H1 (cell line): ENCODE results near the gene SPDYE4. TPM values are rescaled to one million over a fixed set of nuclear protein-coding genes. Genes with fewer than 3 reads are reported as not detected.

ENCODE experiments used
- CTCF ChIA-PET: fragments of 300-600 bp; sonication (Branson Sonifier 250); formaldehyde crosslinking; loops from one replicate; lab custom pipeline; 2021; ENCODE audit not compliant: partially characterized antibody; lab: Charles Lee
- POLR2A ChIA-PET: fragments of 300-600 bp; sonication (Branson Sonifier 250); formaldehyde crosslinking; loops from one replicate; lab custom pipeline; 2021; ENCODE audit warnings: inconsistent platforms; ENCODE audit not compliant: partially characterized antibody; lab: Charles Lee
- DNase-seq, 2 experiments: peaks; one replicate each; pipeline versions ENCODE4 v3.0.0 to v3.0.0-alpha.2; 2010 to 2022; ENCODE audit warnings: low spot score in 2 of 2, low read depth in 1 of 2, mixed read lengths in 1 of 2
- FAIRE-seq: peaks from 2 replicates; lab custom pipeline; 2011; peaks lifted over from hg19 to GRCh38; lab: Jason Lieb, UNC
- H2AFZ ChIP-seq: 2 replicates; pipeline ENCODE4 v1.8.1; 2012; ENCODE audit warnings: low read length, inconsistent platforms
- H2AK5ac ChIP-seq: 2 replicates; pipeline ENCODE4 v1.6.1; 2013; ENCODE audit warnings: low read depth, low read length
- H2BK120ac ChIP-seq: replicated peaks from 2 replicates; pipeline ENCODE3; 2013; ENCODE audit warnings: low read depth, low read length, inconsistent platforms
- H2BK12ac ChIP-seq: 2 replicates; pipeline ENCODE4 v1.6.1; 2013; ENCODE audit warnings: low read depth, low read length
- H2BK15ac ChIP-seq: 2 replicates; pipeline ENCODE4 v1.6.1; 2013; ENCODE audit warnings: low read length
- H2BK20ac ChIP-seq: 2 replicates; pipeline ENCODE4 v1.6.1; 2013; ENCODE audit warnings: low read length
- H2BK5ac ChIP-seq: 2 replicates; pipeline ENCODE4 v1.6.1; 2013; ENCODE audit warnings: low read depth, low read length
- H3K14ac ChIP-seq: 2 replicates; pipeline ENCODE4 v1.6.1; 2013; ENCODE audit warnings: inconsistent platforms; ENCODE audit not compliant: insufficient read length
- H3K18ac ChIP-seq: 2 replicates; pipeline ENCODE4 v1.6.1; 2013; ENCODE audit warnings: low read length; ENCODE audit errors: extremely low read depth
- H3K23ac ChIP-seq: 2 replicates; pipeline ENCODE4 v1.6.1; 2013; ENCODE audit warnings: inconsistent platforms; ENCODE audit not compliant: insufficient read length
- H3K23me2 ChIP-seq: 2 replicates; pipeline ENCODE4 v1.6.1; 2013; ENCODE audit warnings: low read depth, low read length
- H3K27ac ChIP-seq: 2 replicates; pipeline ENCODE4 v1.6.1; 2011; ENCODE audit warnings: low read depth, low read length, inconsistent platforms
- H3K27me3 ChIP-seq, 4 experiments: replicated peaks in 1 of 4; 1 replicate in 1 of 4; 2 replicates in 3 of 4; pipeline versions ENCODE4 v1.6.1 to v1.8.1; 2011 to 2013; ENCODE audit warnings: low read length in 3 of 4, mild to moderate bottlenecking in 3 of 4, inconsistent platforms in 2 of 4, mixed read lengths in 2 of 4, moderate library complexity in 1 of 4; ENCODE audit not compliant: control insufficient read depth in 3 of 4, insufficient read depth in 3 of 4; ENCODE audit errors: extremely low read depth in 1 of 4
- H3K36me3 ChIP-seq, 4 experiments: 2 replicates each; pipeline versions ENCODE4 v1.6.1 to v1.8.1; 2011 to 2013; ENCODE audit warnings: mild to moderate bottlenecking in 4 of 4, low read length in 3 of 4, moderate library complexity in 2 of 4, control low read depth in 1 of 4, inconsistent platforms in 1 of 4; ENCODE audit not compliant: insufficient read depth in 4 of 4, control insufficient read depth in 2 of 4
- H3K4ac ChIP-seq: replicated peaks from 2 replicates; pipeline ENCODE3; 2013; ENCODE audit warnings: low read length, low read depth, mixed read lengths, inconsistent platforms; ENCODE audit not compliant: insufficient read length
- H3K4me1 ChIP-seq, 4 experiments: replicated peaks in 1 of 4; 1 replicate in 1 of 4; 2 replicates in 3 of 4; pipeline versions ENCODE4 v1.6.1 to v1.8.1; 2011 to 2013; ENCODE audit warnings: low read length in 3 of 4, inconsistent platforms in 2 of 4, mixed read lengths in 1 of 4; ENCODE audit not compliant: insufficient read depth in 4 of 4, control insufficient read depth in 3 of 4
- H3K4me2 ChIP-seq, 2 experiments: 2 replicates each; pipeline versions ENCODE4 v1.6.1 to v1.8.1; 2011 to 2013; ENCODE audit warnings: low read depth in 2 of 2, low read length in 2 of 2, control low read depth in 1 of 2, inconsistent platforms in 1 of 2, mild to moderate bottlenecking in 1 of 2; ENCODE audit not compliant: insufficient read depth in 1 of 2
- H3K4me3 ChIP-seq, 4 experiments: fragments of 200-600, 300-600 bp in 1 of 4; sonication (generic), shearing (Covaris generic), sonication (Bioruptor Twin) in 1 of 4; 2 replicates each; pipeline versions ENCODE4 v1.5.1 to v1.8.1; 2011 to 2016; ENCODE audit warnings: low read length in 4 of 4, low read depth in 3 of 4, control low read depth in 2 of 4, inconsistent platforms in 2 of 4, mild to moderate bottlenecking in 2 of 4, mixed read lengths in 1 of 4, moderate library complexity in 1 of 4; ENCODE audit not compliant: insufficient read depth in 2 of 4; ENCODE audit errors: extremely low read depth in 1 of 4
- H3K56ac ChIP-seq: replicated peaks from 2 replicates; pipeline ENCODE3; 2013; ENCODE audit warnings: low read depth, mild to moderate bottlenecking, mixed read lengths, low read length, inconsistent platforms; ENCODE audit not compliant: insufficient read length
- H3K79me1 ChIP-seq: 2 replicates; pipeline ENCODE4 v1.6.1; 2013; ENCODE audit warnings: low read depth, low read length, control low read depth
- H3K79me2 ChIP-seq, 2 experiments: 2 replicates each; pipeline versions ENCODE4 v1.6.1 to v1.8.1; 2012 to 2013; ENCODE audit warnings: low read length in 2 of 2, mild to moderate bottlenecking in 2 of 2, inconsistent platforms in 1 of 2; ENCODE audit not compliant: insufficient read depth in 2 of 2, control insufficient read depth in 1 of 2
- H3K9ac ChIP-seq, 4 experiments: replicated peaks in 1 of 4; 1 replicate in 1 of 4; 2 replicates in 3 of 4; pipeline versions ENCODE4 v1.6.1 to v1.8.1; 2011 to 2013; ENCODE audit warnings: low read depth in 3 of 4, low read length in 3 of 4, control low read depth in 2 of 4, mild to moderate bottlenecking in 2 of 4, moderate library complexity in 2 of 4, inconsistent platforms in 1 of 4; ENCODE audit errors: extremely low read depth in 1 of 4
- H3K9me3 ChIP-seq, 2 experiments: 2 replicates each; pipeline versions ENCODE4 v1.6.1 to v1.8.1; 2012 to 2013; ENCODE audit warnings: mild to moderate bottlenecking in 2 of 2, moderate library complexity in 2 of 2, control low read depth in 1 of 2, inconsistent platforms in 1 of 2, low read depth in 1 of 2, low read length in 1 of 2, mixed read lengths in 1 of 2; ENCODE audit not compliant: insufficient read depth in 2 of 2
- H4K20me1 ChIP-seq, 2 experiments: replicated peaks in 1 of 2; 2 replicates each; pipeline versions ENCODE3 to v1.8.1; 2011 to 2013; ENCODE audit warnings: inconsistent platforms in 2 of 2, low read length in 2 of 2, mild to moderate bottlenecking in 1 of 2; ENCODE audit not compliant: insufficient read depth in 2 of 2, control insufficient read depth in 1 of 2
- H4K5ac ChIP-seq: 2 replicates; pipeline ENCODE4 v1.6.1; 2013; ENCODE audit warnings: low read length, low read depth, mixed read lengths, inconsistent platforms; ENCODE audit not compliant: insufficient read length
- H4K8ac ChIP-seq: 2 replicates; pipeline ENCODE4 v1.8.0; 2013; ENCODE audit warnings: mild to moderate bottlenecking, moderate library complexity, low read length, inconsistent platforms; ENCODE audit not compliant: insufficient read depth; ENCODE audit errors: extremely low read depth
- H4K91ac ChIP-seq: replicated peaks from 2 replicates; pipeline ENCODE3; 2013; ENCODE audit warnings: low read length, mixed read lengths, inconsistent platforms; ENCODE audit not compliant: insufficient read length
- CBX5 ChIP-seq: fragments of 300-800, 300-1000 bp; sonication (generic); IDR thresholded peaks from 2 replicates; pipeline ENCODE4 v1.7.1; 2016; ENCODE audit warnings: antibody characterized with exemption, low read length, low read depth
- CTBP2 ChIP-seq: IDR thresholded peaks from 2 replicates; pipeline ENCODE4 v1.7.0; 2011; ENCODE audit warnings: borderline replicate concordance, mild to moderate bottlenecking, moderate library complexity, mixed read lengths, low read length; ENCODE audit not compliant: insufficient read depth, insufficient read length
- GTF2F1 ChIP-seq: IDR thresholded peaks from 2 replicates; pipeline ENCODE4 v1.6.1; 2012; ENCODE audit warnings: low read depth, low read length, improper control_type of control experiment, borderline replicate concordance
- HDAC2 ChIP-seq, 2 experiments: fragments of 300-600 bp in 1 of 2; sonication (generic) in 1 of 2; IDR thresholded peaks; 2 replicates each; pipeline ENCODE4 v1.6.1; 2011 to 2012; ENCODE audit warnings: low read depth in 2 of 2, low read length in 2 of 2, mild to moderate bottlenecking in 2 of 2, moderate library complexity in 2 of 2, borderline replicate concordance in 1 of 2, inconsistent platforms in 1 of 2
- PHF8 ChIP-seq: fragments of 200-600 bp; sonication (generic); conservative IDR thresholded peaks from 2 replicates; pipeline ENCODE4 v1.7.1; 2012; ENCODE audit warnings: low read depth, mild to moderate bottlenecking, inconsistent platforms, low read length, moderate library complexity
- SRF ChIP-seq: IDR thresholded peaks from 2 replicates; pipeline ENCODE4 v1.6.1; 2011; ENCODE audit warnings: mild to moderate bottlenecking, low read depth, low read length, moderate library complexity
- TAF1 ChIP-seq: IDR thresholded peaks from 2 replicates; pipeline ENCODE4 v1.6.1; 2011; ENCODE audit warnings: mild to moderate bottlenecking, low read depth, low read length
- TEAD4 ChIP-seq: IDR thresholded peaks from 2 replicates; pipeline ENCODE4 v1.6.1; 2012; ENCODE audit warnings: low read depth, low read length, inconsistent platforms, mixed read lengths
- WGBS, 2 experiments: shearing (Covaris generic) in 1 of 2; methylation state at CpG; one replicate each; pipeline versions ENCODE4 v1.1.6 to v1.1.7; 2013 to 2015; ENCODE audit warnings: low lambda C conversion rate in 2 of 2, mixed read lengths in 2 of 2, inconsistent platforms in 1 of 2, low coverage in 1 of 2, missing lambda C conversion rate in 1 of 2; ENCODE audit not compliant: insufficient replicate concordance in 2 of 2, insufficient coverage in 1 of 2, insufficient read length in 1 of 2; ENCODE audit errors: extremely low coverage in 1 of 2, missing lambda C conversion rate in 1 of 2; 5-methylcytosine and 5-hydroxymethylcytosine counted together
- polyA plus RNA-seq, 7 experiments: library from polyadenylated mRNA; depleted of rRNA in 3 of 7; stranded (reverse) in 5 of 7; unstranded in 2 of 7; fragments of >200 nt in 5 of 7; fragments of 200-250 nt in 2 of 7; gene quantifications; 1 replicate in 5 of 7; 2 replicates in 1 of 7; 4 replicates in 1 of 7; pipeline versions ENCODE4 v1.2.1 to v1.2.3, GENCODE V29; 2011 to 2013; ENCODE audit warnings: missing spikeins in 2 of 7, mixed read lengths in 2 of 7
- total RNA-seq: library from RNA; stranded (reverse); fragmentation: NEBNext Ultra II Directional; extraction: Animal tissue kit (Norgen Biotek cat#: 25700); gene quantifications from 2 replicates; pipeline ENCODE4 v1.2.1, GENCODE V29; 2021
- TF ChIP-seq, protein P1 (sequence below): IDR thresholded peaks from 2 replicates; pipeline ENCODE4 v1.6.1; 2012; ENCODE audit warnings: inconsistent platforms

Gene SPDYE4
- total and polyA plus RNA-seq, 2 of the 8 experiments (the other 6 are each of a cell fraction or from before 2014, with no cell fraction given) = not detected

- Histone ChIP-seq H4K5ac (no peak overlapping the region), H2BK12ac (no peak overlapping the region), H3K36me3 (no peaks in the 10 kb centered on the region), H4K8ac (no peak overlapping the region), H2BK5ac (no peak overlapping the region), H3K4me2 (no peak overlapping the region), H3K9me3 (peaks cover 4 to 13% of the 10 kb centered on the region in 2 experiments; a peak in 3 of 4 replicates), H3K23ac (no peak overlapping the region), H3K27ac (no peak overlapping the region), H2BK20ac (no peak overlapping the region), H3K79me2 (no peaks in the 10 kb centered on the region), H3K4ac (no peak overlapping the region), H3K9ac (no peak overlapping the region), H3K27me3 (no peaks in the 10 kb centered on the region), H3K4me3 (no peak overlapping the region), H4K20me1 (no peaks in the 10 kb centered on the region), H2AK5ac (no peak overlapping the region), H4K91ac (no peak overlapping the region), H3K14ac (no peak overlapping the region), H3K4me1 (peaks cover 0 to 5% (median 2%) of the 10 kb centered on the region in 4 experiments; a peak in 5 of 7 replicates), H2BK120ac (no peak overlapping the region), H3K18ac (no peak overlapping the region), H3K79me1 (no peaks in the 10 kb centered on the region; the same call in 1 of the 2 replicates), H2AFZ (no peak overlapping the region), H3K23me2 (no peaks in the 10 kb centered on the region), H2BK15ac (no peak overlapping the region), H3K56ac (no peak overlapping the region)
- CTCF ChIA-PET = interaction anchor here (0.7 to 2.0 kb wide), 4 partner anchors 11 to 1099 kb away, joined by 3 to 5 read pairs (median 4); no protein-coding TSS in a partner anchor
- POLR2A ChIA-PET = no interaction called here
- no peak for DNase-seq
- WGBS, 2 experiments = 89% methylated on average over 4 of the region's 4 CpGs; no CpG with 5 or more reads in 1 of the 2 experiments
- no peak for FAIRE-seq
- TF ChIP-seq, protein P1, sequence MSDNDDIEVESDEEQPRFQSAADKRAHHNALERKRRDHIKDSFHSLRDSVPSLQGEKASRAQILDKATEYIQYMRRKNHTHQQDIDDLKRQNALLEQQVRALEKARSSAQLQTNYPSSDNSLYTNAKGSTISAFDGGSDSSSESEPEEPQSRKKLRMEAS = no peak
- TF ChIP-seq TEAD4 (peak; percentile 74), PHF8 (no peak), GTF2F1 (no peak), HDAC2 (IDR thresholded peaks at IDR 0.05; ENCODE audit: borderline replicate concordance in 1 of 2, low read depth in 2 of 2, low read length in 2 of 2) (peak in 1 of 2 experiments; percentile 63; a peak in 1 of 4 replicates), CTBP2 (no peak), TAF1 (no peak), CBX5 (no peak), SRF (no peak)
Observed at GRCh38 chr17:8791248-8791909, 33.0 kb upstream of the SPDYE4 start.
